HG03460 (cell line): ENCODE results near the gene RNF13.
"Not testable (repeated sequence)": the region's sequence is repeated elsewhere in the genome, so short reads cannot be mapped to it uniquely, and the experiment has no call there.

ENCODE experiments used
- ATAC-seq: cut with Tn5 transposase; IDR thresholded peaks from one replicate; pipeline ENCODE4 v1.9.1; 2021; ENCODE audit not compliant: unreplicated experiment

The RNF13 gene

DNA sequence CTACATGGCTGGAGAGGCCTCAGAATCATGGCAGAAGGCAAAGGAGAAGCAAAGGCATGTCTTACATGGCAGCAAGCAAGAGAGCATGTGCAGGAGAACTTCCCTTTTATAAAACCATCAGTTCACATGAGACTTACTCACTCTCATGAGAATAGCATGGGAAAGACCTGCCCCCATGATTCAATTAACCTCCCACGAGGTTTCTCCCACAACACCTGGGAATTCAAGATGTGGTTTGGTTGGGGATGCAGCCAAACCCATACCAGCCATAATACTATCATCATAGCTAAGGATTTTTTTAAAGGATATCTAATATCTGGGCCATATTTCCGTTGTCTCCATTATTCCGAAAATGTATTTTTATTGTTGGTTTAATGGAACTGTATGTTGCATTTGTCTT is 26.5 kb downstream of the RNF13 start:
- ATAC-seq: not testable (repeated sequence)

DNA sequence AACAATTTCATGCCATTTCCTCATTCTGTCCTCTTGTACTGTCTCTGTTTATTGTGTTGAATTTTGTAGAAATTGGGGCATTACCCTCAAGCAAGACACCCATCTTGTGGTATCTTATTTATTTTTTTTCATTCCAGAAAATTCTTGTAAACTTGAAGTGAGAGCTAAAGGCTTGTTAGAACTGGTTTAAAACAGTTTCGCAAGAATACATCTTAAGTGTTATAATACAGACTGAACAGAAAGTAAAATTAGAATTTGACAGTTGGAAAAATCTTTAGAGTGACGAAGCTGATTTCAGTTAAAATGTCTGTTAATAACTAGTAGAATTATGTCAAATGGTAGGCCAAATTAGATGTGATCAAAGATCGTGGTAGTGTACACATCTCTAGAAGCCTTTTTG is 26.9 kb downstream of the RNF13 start:
- ATAC-seq: no peak

DNA sequence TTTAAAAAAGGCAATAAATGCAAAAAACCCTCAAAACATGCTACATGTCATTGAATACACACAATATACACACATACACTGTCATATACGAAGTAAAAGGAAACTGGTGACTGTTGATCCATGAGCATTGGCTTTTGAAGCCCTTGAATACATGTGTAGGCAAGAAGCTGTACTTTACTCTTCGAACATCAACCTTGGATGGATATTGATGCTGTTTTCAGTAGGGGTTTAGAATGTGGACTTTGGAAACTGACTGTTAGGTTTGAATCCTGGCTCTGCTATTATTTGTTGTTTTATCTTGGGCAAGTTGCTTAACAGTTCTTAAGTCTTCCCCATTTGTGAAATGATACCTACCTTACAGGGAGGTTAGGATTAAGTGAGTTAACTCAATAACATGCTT is 30.5 kb downstream of the RNF13 start:
- no peak for ATAC-seq

DNA sequence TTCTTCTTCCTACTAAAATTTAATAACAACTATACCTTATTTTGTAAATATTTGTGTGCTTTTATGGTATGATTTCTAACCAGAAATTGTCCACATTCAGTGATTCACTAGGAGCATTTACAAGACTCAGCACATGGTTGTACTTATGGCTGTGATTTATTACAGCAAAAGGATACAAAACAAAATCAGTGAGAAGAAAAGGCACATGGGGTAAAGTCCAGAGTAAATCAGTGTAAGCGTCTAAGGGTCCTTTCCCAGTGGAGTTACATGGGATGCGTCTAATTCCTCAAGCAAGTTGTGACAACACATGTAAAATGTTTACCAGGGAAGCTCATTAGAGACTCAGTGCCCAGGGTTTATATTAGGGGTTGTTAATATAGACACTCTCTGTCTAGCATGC is 31.1 kb downstream of the RNF13 start:
- no peak for ATAC-seq

DNA sequence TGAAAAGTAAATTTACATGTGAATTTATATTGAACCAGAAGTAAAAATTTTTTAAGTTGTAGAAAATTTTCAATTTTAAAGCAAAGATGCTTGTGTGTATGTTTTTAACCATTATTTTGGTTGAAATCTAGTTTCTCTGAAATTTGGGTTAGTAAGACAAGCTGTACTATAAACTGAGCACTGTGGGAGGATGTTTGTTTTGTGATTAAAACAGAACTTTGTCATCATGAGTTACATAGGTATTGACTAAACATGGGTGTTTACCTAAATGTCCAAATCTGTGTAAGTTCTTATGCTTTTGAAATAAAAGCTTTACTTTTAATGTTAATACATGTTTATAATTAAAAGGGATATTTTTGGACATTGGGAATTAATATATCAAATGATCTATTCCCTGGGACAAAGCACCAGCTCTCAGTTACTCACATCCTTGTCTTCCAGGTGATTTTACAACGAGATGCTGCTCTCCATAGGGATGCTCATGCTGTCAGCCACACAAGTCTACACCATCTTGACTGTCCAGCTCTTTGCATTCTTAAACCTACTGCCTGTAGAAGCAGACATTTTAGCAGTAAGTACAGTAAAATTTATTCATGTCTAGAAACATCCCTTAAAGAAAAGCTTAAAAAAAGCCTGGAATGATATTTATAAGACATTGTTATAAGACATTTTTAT is 32.7 kb downstream of the RNF13 start:
- ATAC-seq: no peak

DNA sequence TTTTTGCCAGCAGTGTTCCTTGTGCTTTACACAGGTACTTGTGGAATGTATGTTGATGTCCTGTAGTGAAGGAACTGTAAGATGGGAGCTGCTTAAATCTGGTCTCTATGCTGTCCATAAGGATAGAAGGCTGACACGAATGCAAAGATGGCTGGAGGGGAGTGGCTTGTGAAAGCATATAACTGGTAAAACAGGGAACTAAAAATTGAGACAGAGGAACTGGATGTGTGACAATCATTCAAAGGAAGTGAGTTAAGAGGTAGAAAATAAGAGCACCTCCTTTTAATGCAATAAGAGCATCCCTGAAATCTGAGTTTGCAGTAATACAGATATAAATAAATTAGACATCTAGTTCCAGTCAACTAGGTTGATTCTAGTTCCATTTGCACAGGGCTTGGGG is 35.2 kb downstream of the RNF13 start:
- ATAC-seq: no peak

DNA sequence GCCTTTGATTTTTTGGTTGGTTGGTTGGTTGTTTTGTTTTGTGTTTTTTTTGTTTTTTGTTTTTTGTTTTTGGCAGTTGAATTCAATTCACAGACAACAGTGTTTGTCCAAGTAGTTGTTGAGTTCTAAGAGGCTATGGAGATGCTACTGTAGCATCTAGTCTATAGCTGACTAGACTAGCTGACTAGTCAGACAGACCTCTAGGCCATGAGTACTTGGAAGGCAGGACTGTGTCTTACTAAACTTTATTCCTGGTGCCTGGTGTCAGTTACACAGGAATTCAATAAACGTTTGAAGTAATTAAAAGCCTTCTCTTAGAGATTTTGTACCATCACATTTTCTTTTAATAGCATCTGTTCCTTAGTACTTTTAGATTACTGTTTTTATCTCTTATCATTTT is 35.7 kb downstream of the RNF13 start:
- no peak for ATAC-seq

DNA sequence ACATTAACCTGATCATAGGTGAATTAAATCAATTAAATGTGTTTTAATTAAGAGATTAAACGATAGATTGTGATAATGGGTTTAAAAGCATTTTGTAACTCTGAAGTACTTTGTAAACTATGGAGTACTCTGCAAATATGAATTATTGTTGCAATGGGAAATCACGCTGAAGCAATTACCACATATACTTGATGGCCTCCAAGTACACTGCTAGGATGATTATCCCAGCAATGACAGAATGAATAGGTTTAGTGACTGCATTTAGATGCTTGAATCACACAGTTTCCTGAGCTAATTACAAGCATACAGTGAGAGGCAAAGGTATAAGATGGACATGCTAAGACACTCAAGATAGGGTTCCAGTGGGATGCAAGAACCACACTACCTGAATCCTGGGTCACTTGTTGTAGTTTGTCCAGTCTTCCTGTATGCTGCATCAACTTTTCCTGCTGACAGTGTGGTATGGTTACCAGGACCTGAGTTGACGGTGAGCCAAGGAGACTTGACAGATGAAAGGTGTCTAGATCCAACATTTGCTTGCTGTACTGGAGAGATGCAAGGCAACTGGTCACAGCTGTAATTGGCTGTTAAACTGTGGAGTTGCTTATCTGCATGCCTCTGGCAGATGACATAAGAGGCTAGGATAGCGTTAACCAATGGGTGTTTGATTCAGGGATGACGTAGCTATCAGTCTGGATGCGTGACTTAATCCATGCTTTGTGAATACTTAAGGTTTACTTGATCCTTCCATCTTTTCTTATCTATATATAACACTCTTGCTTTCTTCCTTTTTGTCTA is 38.0 kb downstream of the RNF13 start:
- no peak for ATAC-seq

DNA sequence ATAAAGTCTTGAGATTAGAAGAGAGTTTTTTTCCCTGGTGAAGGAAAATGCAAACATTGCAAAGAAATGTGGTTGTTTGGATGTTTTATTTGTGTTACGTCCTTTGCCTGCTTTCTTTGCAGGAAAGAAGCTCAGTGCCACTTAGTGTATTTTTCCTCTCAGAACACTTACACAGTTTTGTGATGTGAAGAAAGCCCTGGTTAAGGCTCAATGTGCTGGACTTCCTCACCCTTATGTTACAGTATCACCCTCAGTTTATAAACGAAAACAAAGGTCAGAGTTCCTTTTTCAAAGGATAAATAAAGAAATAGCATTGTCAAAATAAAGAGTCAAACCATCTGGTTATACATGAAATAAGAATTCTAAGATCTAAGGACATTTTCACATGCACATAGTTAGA is 45.9 kb downstream of the RNF13 start:
- no peak for ATAC-seq

DNA sequence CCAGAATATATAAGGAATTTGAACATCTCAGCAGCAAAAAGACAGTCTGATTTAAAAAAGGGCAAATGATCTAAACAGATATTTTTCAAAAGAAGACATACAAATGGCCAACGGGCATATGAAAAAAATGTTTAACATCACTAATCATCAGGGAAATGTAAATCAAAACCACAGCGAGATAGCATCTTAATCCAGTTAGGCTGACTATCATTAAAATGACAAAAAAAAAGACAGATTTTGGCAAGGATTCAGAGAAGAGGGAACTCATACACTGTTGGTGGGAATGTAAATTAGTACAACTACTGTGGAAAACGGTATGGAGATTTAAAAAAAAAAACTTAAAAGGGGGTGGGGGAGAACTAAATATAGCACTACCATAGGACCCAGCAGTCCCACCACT is 47.9 kb downstream of the RNF13 start:
- no peak for ATAC-seq

DNA sequence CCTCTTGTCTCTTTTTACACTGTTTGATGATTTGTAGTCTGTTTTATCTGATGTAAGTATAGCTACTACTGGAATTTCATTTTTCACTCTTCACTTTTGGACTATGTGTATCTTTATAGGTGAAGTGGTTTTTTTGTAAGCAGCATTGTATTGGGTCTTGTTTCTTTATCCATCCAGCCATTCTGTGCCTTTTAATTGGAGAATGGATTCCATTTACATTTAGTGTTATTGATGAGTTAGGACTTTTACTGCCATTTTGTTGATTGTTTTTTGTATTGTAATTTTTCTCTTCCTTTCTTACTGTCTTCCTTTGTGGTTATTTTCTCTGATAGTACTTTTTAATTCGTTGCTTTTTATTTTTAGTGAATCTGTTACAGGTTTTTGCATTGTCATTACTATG is 54.5 kb downstream of the RNF13 start:
- no peak for ATAC-seq

DNA sequence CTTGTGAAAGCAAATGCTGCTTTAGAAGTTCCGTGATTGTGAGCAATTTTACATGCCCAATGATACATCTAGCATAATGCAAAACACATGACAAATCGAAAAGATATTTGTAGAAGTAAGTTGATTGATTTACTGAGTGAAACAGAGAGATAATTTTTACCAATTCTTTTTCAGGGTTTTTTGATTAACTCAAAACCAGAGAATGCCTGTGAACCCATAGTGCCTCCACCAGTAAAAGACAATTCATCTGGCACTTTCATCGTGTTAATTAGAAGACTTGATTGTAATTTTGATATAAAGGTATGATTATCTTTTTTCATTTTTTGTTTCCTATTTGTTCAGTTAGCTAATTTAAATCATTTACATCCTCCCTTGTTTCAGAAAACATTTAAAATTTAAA is 58.8 kb downstream of the RNF13 start:
- no peak for ATAC-seq

DNA sequence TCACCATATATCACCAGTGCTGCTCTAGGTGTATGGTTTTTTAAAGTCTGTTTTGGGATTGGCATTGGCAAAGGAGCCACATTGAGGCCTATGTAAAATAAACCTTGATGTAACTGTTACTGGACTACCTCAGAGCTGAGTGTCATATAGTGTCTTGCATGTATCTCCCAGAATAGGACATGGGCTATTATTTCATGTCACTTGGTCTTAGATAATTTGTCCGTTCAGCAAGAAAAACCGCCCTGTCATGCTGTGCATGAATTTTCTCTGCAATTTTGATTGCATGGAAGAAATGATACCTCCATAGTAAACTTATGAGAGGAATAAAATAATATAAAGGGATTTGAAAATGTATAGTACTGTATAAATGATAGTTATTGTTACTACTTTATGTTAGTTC is 59.6 kb downstream of the RNF13 start:
- ATAC-seq: no peak

DNA sequence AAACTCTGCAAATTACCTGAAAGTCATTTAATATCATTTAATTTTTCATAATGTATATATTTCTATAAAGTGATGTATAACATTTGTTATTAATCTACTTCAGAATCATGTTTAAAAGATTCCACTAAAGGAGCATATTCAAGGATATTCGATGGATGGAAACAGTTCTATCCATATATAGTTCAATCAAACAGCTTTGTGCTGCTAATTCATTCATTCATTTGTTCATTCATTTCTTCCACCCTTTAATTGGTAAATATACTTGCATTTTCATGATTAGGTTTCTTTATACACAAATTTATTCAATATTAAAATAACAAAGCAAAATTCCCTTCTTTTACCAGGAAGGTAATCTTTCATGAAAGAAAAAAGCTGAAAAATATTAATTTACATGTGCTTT is 64.7 kb downstream of the RNF13 start:
- ATAC-seq: no peak

DNA sequence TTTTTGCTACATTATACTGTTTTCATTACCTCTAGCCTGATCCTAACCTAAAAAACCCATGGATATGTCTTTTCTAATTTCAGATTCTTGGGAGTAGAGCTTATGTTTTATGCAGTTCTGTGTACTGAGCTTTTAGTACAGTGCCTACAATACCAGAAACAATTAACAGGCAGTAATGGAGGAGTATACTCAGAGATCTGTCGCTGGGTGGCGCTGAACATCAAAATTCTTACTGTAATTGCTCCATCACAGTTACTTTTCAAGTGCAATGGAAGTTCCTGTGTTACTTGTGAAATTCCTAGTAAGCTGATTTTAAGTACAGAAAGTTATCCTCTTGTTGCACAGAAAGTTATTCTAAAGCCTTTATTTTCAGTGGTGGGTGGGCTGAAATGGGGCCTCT is 66.9 kb downstream of the RNF13 start:
- ATAC-seq: no peak

DNA sequence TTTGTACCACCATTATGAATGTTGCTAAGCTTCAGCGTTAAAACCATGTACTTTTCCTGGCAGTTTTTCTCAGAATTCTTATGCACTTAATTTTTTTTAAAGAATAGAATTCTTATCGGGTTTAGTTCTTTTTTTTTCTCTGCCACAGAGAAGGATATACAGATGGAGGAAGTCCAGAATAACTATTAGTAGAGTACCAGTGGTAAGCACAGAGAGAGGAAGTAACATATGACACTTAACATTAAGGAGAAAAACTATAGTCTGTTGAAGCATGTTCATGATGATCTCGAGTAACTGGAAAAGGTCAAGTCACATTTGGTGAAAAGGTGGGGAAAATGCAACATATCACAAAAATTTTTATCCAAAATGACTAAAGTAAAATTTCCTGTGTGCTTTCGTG is 68.9 kb downstream of the RNF13 start:
- ATAC-seq: no peak

DNA sequence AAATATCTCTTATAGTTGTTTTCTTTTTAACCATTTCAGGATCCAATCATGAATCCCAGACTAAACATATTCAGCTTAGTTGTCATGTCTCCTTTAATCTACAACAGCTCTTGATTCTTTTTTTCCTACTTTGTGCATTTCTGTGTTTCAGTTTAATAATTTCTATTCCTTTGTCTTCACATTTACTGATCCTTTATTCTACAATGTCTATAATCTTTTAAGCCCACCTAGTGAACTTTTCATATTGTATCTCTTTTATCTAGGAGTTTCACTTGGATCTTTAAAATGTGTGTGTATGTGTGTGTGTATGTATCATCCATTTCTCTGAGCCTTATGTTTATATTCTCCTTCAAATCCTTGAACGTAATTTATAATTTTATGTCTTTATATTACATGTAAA is 70.1 kb downstream of the RNF13 start:
- no peak for ATAC-seq

DNA sequence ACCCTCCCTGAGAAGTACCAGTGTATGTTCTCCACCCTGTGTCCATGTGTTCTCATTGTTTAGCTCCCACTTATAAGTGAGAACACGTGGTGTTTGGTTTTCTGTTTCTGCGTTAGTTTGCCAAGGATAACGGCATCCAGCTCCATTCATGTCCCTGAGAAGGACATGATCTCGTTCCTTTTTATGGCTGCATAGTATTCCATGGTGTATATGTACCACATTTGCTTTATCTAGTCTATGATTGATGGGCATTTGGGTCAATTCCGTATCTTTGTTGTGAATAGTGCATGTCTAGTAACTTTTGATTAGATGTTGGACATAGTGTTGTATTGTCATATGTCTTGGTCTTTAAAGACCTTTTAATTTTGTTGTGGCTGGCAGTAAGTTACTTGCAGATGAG is 70.8 kb downstream of the RNF13 start:
- not testable (repeated sequence) for ATAC-seq

DNA sequence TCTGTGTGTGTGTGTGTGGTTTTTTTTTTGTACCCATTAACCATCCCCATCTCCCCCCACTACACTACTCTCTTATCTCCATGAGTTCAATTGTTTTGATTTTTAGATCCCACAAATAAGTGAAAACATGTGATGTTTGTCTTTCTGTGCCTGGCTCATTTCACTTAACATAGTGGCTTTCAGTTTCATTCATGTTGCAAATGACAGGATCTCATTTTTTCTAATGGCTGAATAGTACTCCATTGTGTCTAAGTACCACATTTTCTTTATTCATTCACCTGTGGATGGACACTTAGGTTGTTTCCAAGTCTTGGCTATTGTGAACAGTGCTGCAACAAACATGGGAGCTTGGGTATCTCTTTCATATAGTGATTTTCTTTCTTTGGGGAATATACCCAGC is 71.8 kb downstream of the RNF13 start:
- not testable (repeated sequence) for ATAC-seq

DNA sequence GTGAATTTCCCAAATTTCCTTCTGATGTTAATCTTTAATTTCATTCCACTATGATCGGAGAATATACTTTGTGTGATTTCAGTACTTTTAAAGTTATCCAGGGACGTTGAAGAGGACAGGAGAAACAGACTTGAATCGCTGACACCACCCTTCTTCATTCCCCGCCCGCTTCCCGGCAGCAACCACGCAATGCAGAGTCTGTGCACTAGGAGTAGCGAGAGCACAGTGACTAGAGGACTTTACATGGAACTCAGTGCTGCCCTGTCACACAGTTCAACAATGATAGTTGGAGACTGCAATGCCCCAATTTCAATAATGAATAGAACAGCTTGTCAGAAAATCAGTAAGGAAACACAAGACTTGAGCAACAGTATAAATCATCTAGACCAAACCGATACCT is 73.9 kb downstream of the RNF13 start:
- no peak for ATAC-seq

DNA sequence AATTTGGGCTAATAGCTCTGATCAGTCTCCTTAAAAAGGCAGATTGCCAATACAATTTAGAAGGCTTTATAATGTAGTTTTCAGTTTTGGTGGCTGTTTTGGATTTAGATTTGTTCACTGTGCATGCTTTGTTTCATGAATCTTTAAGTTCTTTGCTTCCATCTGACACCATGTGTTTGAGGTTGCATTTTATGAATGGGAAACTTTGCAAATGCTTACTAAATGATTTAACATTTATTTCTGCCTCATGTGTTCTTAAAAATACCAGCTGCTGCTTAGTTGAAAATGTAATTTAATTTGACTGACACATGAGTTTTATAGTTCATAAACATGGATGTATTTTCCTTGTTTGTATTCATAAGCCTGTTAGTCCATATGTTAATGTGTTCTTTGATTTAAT is 78.6 kb downstream of the RNF13 start:
- no peak for ATAC-seq

DNA sequence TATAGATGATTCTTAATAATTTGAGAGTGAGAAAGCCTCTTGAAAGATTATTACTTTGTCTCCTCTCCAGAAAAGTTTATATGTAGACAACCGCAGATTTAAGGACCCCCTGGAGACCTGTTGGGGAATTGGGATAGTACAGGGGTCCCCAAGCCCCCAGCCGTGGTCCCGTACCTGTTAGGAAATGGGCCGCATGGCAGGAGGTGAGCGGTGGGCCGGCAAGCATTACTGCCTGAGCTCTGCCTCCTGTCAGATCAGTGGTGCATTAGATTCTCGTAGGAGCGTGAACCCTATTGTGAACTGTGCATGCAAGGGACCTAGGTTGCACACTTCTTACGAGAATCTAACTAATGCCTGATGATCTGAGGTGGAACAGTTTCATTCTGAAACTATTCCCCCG is 79.4 kb downstream of the RNF13 start:
- ATAC-seq: no peak

DNA sequence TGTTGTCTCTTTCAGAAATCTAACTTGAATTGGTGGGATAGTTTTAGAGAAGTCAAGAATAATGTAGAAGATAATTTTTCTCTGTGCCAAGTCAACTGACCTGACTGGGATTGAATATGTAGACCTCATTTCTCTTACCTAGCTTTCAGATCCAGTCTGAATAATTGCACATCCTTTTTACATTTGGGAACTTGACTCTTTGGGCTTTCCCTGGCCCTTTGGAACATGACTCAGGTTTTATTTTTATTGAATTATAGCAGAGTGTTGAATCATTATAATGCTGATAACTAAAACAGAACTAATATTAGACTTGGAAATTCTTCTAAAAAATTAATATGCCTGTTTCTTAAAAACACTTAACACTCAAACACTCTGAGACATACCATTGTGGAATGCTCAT is 81.2 kb downstream of the RNF13 start:
- no peak for ATAC-seq
